ENCODE measurements around the gene MRGPRF. TPM values are rescaled to one million over a fixed set of nuclear protein-coding genes. Genes with fewer than 3 reads are reported as not detected.
A peak's percentile ranks its signal among the peaks of the same experiment; 100 is the strongest.
"Not testable (repeated sequence)": the region's sequence is repeated elsewhere in the genome, so short reads cannot be mapped to it uniquely, and the experiment has no call there.

The MRGPRF gene
- total RNA-seq, 1 donor from 2014 or later = 209 TPM

- intact Hi-C loops (cut with DNase I) = loop anchor here (1.0 to 10.0 kb wide), 6 partner anchors 10 to 294 kb away; partner anchors contain the start of genes MYEOV and TPCN2
- H3K36me3 ChIP-seq = peaks cover 31 to 32% of the 10 kb centered on the region in 2 donors
- peaks cover 30 to 60% of the 10 kb centered on the region in 2 donors for H3K4me1 ChIP-seq
- DNase-seq (ENCODE audit: low spot score in 2 of 2) = peak in 1 of 2 donors; percentile 92
- no peaks in the 10 kb centered on the region for H3K9me3 ChIP-seq
- H3K27ac ChIP-seq = peak overlapping the region; percentile 82 to 95
- no peaks in the 10 kb centered on the region for H3K27me3 ChIP-seq
- TF ChIP-seq CTCF (IDR thresholded peaks at IDR 0.05) = peak; percentile 53 to 67 (median 66)
- no peak overlapping the region for H3K4me3 ChIP-seq
Measured at GRCh38 chr11:69000831-69001242, 12.2 kb downstream of the MRGPRF start.

- H3K27me3 ChIP-seq = no peaks in the 10 kb centered on the region
- intact Hi-C loops (cut with DNase I) = loop anchor here (1.0 to 10.0 kb wide), 5 partner anchors 48 to 294 kb away; partner anchors contain the start of genes MYEOV and TPCN2
- no peaks in the 10 kb centered on the region for H3K9me3 ChIP-seq
- no peak for TF ChIP-seq CTCF (IDR thresholded peaks at IDR 0.05)
- peaks cover 27 to 28% of the 10 kb centered on the region in 2 donors for H3K36me3 ChIP-seq
- peak overlapping the region; percentile 82 to 95 for H3K27ac ChIP-seq
- peaks cover 30 to 60% of the 10 kb centered on the region in 2 donors for H3K4me1 ChIP-seq
- DNase-seq (ENCODE audit: low spot score in 2 of 2) = no peak
- H3K4me3 ChIP-seq = no peak overlapping the region
Measured at GRCh38 chr11:69000391-69000790, 12.7 kb downstream of the MRGPRF start.

- Histone ChIP-seq H3K4me1 (peaks cover 30 to 57% of the 10 kb centered on the region in 2 donors), H3K27ac (peak overlapping the region; percentile 82 to 95), H3K36me3 (peaks cover 21 to 22% of the 10 kb centered on the region in 2 donors)
- intact Hi-C loops (cut with DNase I) = loop anchor here (1.0 to 10.0 kb wide), 5 partner anchors 49 to 295 kb away; partner anchors contain the start of genes MYEOV and TPCN2
- not testable (repeated sequence) for H3K4me3 ChIP-seq, H3K27me3 ChIP-seq, H3K9me3 ChIP-seq
- peak in 1 of 2 donors; percentile 58 for DNase-seq (ENCODE audit: low spot score in 2 of 2)
Measured at GRCh38 chr11:68999748-69000355, 13.2 kb downstream of the MRGPRF start.

- Histone ChIP-seq H3K36me3 (peaks cover 15 to 16% of the 10 kb centered on the region in 2 donors), H3K4me1 (peaks cover 30 to 55% of the 10 kb centered on the region in 2 donors), H3K9me3 (no peaks in the 10 kb centered on the region), H3K27me3 (no peaks in the 10 kb centered on the region), H3K4me3 (no peak overlapping the region), H3K27ac (peak overlapping the region; percentile 82 to 95)
- TF ChIP-seq CTCF (IDR thresholded peaks at IDR 0.05) = no peak
- peak in 1 of 2 donors; percentile 62 for DNase-seq (ENCODE audit: low spot score in 2 of 2)
- intact Hi-C loops (cut with DNase I) = no loop called here
Measured at GRCh38 chr11:68999093-68999747, 13.8 kb downstream of the MRGPRF start.

GRCh38 chr11:68998390-68998911 is 14.6 kb downstream of the MRGPRF start:
- TF ChIP-seq CTCF (IDR thresholded peaks at IDR 0.05) = no peak
- Histone ChIP-seq H3K9me3 (no peaks in the 10 kb centered on the region), H3K27me3 (no peaks in the 10 kb centered on the region), H3K4me1 (peaks cover 30 to 50% of the 10 kb centered on the region in 2 donors), H3K27ac (peak overlapping the region; percentile 82 to 95), H3K36me3 (peaks cover 7 to 8% of the 10 kb centered on the region in 2 donors), H3K4me3 (no peak overlapping the region)
- intact Hi-C loops (cut with DNase I) = no loop called here
- DNase-seq (ENCODE audit: low spot score in 2 of 2) = peak in 1 of 2 donors; percentile 63

GRCh38 chr11:68997995-68998348 is 15.1 kb downstream of the MRGPRF start:
- Histone ChIP-seq H3K36me3 (peaks cover 2 to 3% of the 10 kb centered on the region in 2 donors), H3K4me3 (no peak overlapping the region), H3K9me3 (no peaks in the 10 kb centered on the region), H3K27ac (peak overlapping the region; percentile 82 to 95), H3K4me1 (peaks cover 26 to 45% of the 10 kb centered on the region in 2 donors), H3K27me3 (no peaks in the 10 kb centered on the region)
- TF ChIP-seq CTCF (IDR thresholded peaks at IDR 0.05) = no peak
- DNase-seq (ENCODE audit: low spot score in 2 of 2) = no peak
- intact Hi-C loops (cut with DNase I) = no loop called here

Measured in ascending aorta (tissue), 2 donors.